Loucy (cell line): ENCODE results near the gene TMEM234.

Experiments used
- H2AFZ ChIP-seq: fragments of 200-600 bp; sonication (generic); 2 replicates; pipeline ENCODE4 v1.6.0; 2016; ENCODE audit warnings: antibody characterized with exemption, mild to moderate bottlenecking, low read length, moderate library complexity
- H3F3A ChIP-seq: fragments of 200-600 bp; 2 replicates; pipeline ENCODE4 v1.6.0; 2016; ENCODE audit warnings: antibody characterized with exemption, low read depth, mild to moderate bottlenecking
- H3K27me3 ChIP-seq: fragments of 200-600 bp; sonication (generic); 2 replicates; pipeline ENCODE4 v1.6.1; 2014; ENCODE audit warnings: low read length, mild to moderate bottlenecking; ENCODE audit not compliant: insufficient read depth, poor library complexity, severe bottlenecking
- H3K36me3 ChIP-seq: fragments of 200-600 bp; sonication (generic); 2 replicates; pipeline ENCODE4 v1.6.1; 2016; ENCODE audit warnings: low read length; ENCODE audit not compliant: insufficient read depth
- H3K4me1 ChIP-seq: fragments of 200-600 bp; sonication (generic); 2 replicates; pipeline ENCODE4 v1.5.1; 2014; ENCODE audit warnings: low read length, mild to moderate bottlenecking; ENCODE audit not compliant: insufficient read depth, poor library complexity, severe bottlenecking
- H3K4me2 ChIP-seq: fragments of 200-600 bp; sonication (generic); 2 replicates; pipeline ENCODE4 v1.6.0; 2014; ENCODE audit warnings: antibody characterized with exemption, low read length, low read depth, mild to moderate bottlenecking; ENCODE audit not compliant: poor library complexity, severe bottlenecking
- H3K4me3 ChIP-seq: fragments of 200-600 bp; sonication (generic); 2 replicates; pipeline ENCODE4 v1.5.1; 2014; ENCODE audit warnings: low read length, mild to moderate bottlenecking, mixed read lengths; ENCODE audit not compliant: poor library complexity, severe bottlenecking
- H3K79me2 ChIP-seq: fragments of 200-600 bp; sonication (generic); 2 replicates; pipeline ENCODE4 v1.6.1; 2014; ENCODE audit warnings: low read length; ENCODE audit not compliant: insufficient read depth
- H3K9ac ChIP-seq: fragments of 200-600 bp; sonication (generic); 2 replicates; pipeline ENCODE4 v1.6.0; 2014; ENCODE audit warnings: mild to moderate bottlenecking, low read depth, low read length, moderate library complexity; ENCODE audit not compliant: poor library complexity, severe bottlenecking
- H3K9me2 ChIP-seq: fragments of 200-600 bp; sonication (generic); replicated peaks from 2 replicates; pipeline ENCODE4 v1.6.1; 2016; ENCODE audit warnings: low read depth, low read length, mixed read lengths
- H3K9me3 ChIP-seq: fragments of 200-600 bp; sonication (generic); 2 replicates; pipeline ENCODE4 v1.6.1; 2014; ENCODE audit warnings: mild to moderate bottlenecking, antibody characterized with exemption, low read length, low read depth; ENCODE audit not compliant: insufficient read depth
- H4K20me1 ChIP-seq: fragments of 200-600 bp; sonication (generic); 2 replicates; pipeline ENCODE4 v1.6.0; 2014; ENCODE audit warnings: antibody characterized with exemption, low read length, mild to moderate bottlenecking; ENCODE audit not compliant: insufficient read depth, poor library complexity, severe bottlenecking
- CTCF ChIP-seq: fragments of 200-600 bp; sonication (generic); conservative IDR thresholded peaks from 2 replicates; pipeline ENCODE4 v1.5.1; 2014; ENCODE audit warnings: mild to moderate bottlenecking, antibody characterized with exemption, low read length
- EZH2phosphoT487 ChIP-seq: fragments of 200-600 bp; IDR thresholded peaks from 2 replicates; pipeline ENCODE4 v1.6.1; 2018; ENCODE audit warnings: antibody characterized with exemption, mild to moderate bottlenecking, moderate library complexity, borderline replicate concordance

The TMEM234 gene

GRCh38 chr1:32186491-32186890, 35.7 kb downstream of the TMEM234 start:
- Histone ChIP-seq H3K4me1 (peaks cover 43% of the 10 kb centered on the region), H3K36me3 (peaks cover 60% of the 10 kb centered on the region; the same call in 1 of the 2 replicates)
- TF ChIP-seq EZH2phosphoT487 (no peak), CTCF (no peak)

GRCh38 chr1:32186077-32186476, 36.1 kb downstream of the TMEM234 start:
- Histone ChIP-seq H3K4me1 (peaks cover 47% of the 10 kb centered on the region), H4K20me1 (peaks cover 63% of the 10 kb centered on the region), H3K27me3 (no peaks in the 10 kb centered on the region), H3K4me3 (peak overlapping the region; percentile 54), H3K4me2 (peak overlapping the region; percentile 72), H3F3A (no peaks in the 10 kb centered on the region), H2AFZ (no peak overlapping the region), H3K9me3 (no peaks in the 10 kb centered on the region), H3K9me2 (no peaks in the 10 kb centered on the region), H3K36me3 (peaks cover 56% of the 10 kb centered on the region; the same call in 1 of the 2 replicates), H3K79me2 (peaks cover 82% of the 10 kb centered on the region), H3K9ac (peak overlapping the region; percentile 66)
- no peak for TF ChIP-seq EZH2phosphoT487
- TF ChIP-seq CTCF: no peak

More at GRCh38 chr1:32186491-32186890, 35.7 kb downstream of the TMEM234 start:
- Histone ChIP-seq H4K20me1 (peaks cover 63% of the 10 kb centered on the region), H3K79me2 (peaks cover 78% of the 10 kb centered on the region), H2AFZ (no peak overlapping the region), H3F3A (no peaks in the 10 kb centered on the region), H3K4me3 (peak overlapping the region; percentile 54), H3K27me3 (no peaks in the 10 kb centered on the region), H3K9me3 (no peaks in the 10 kb centered on the region), H3K9ac (peak overlapping the region; percentile 66), H3K9me2 (no peaks in the 10 kb centered on the region), H3K4me2 (peak overlapping the region; percentile 72)

- Histone ChIP-seq H4K20me1 (peaks cover 70% of the 10 kb centered on the region), H3K9me2 (no peaks in the 10 kb centered on the region), H3K4me2 (peak overlapping the region; percentile 79), H3K9ac (peak overlapping the region; percentile 39), H3K4me1 (peaks cover 56% of the 10 kb centered on the region), H3K79me2 (peaks cover 91% of the 10 kb centered on the region), H3K36me3 (peaks cover 42% of the 10 kb centered on the region; the same call in 1 of the 2 replicates), H3K4me3 (peak overlapping the region; percentile 56), H3F3A (no peaks in the 10 kb centered on the region), H3K27me3 (no peaks in the 10 kb centered on the region), H2AFZ (no peak overlapping the region), H3K9me3 (no peaks in the 10 kb centered on the region)
- no peak for TF ChIP-seq EZH2phosphoT487
- TF ChIP-seq CTCF: no peak
Observed at GRCh38 chr1:32184650-32185049, 37.5 kb downstream of the TMEM234 start.
